HG02763 (cell line): ENCODE results near the gene FDPS.

Source experiments
- ATAC-seq: cut with Tn5 transposase; IDR thresholded peaks from one replicate; pipeline ENCODE4 v1.9.1; 2021; ENCODE audit warnings: mild to moderate bottlenecking, moderate library complexity; ENCODE audit not compliant: unreplicated experiment

Gene FDPS

GRCh38 chr1:155308493-155309422 lies at the start of gene FDPS:
Gene FDPS (plus strand): TSS chr1:155308866. CDS start chr1:155309790, 924 bp downstream.
- peak; percentile 97 for ATAC-seq

GRCh38 chr1:155260276-155260675 lies 48.4 kb upstream of the FDPS start:
- no peak for ATAC-seq

- no peak for ATAC-seq
Measured at GRCh38 chr1:155261493-155261851, 47.2 kb upstream of the FDPS start.

- ATAC-seq = peak; percentile 90
Measured at GRCh38 chr1:155261852-155262673, 46.6 kb upstream of the FDPS start, which contains the start of gene SCAMP3. Gene SCAMP3 (minus strand): TSS chr1:155262360. CDS start chr1:155262151, 209 bp downstream.

- ATAC-seq = no peak
Measured at GRCh38 chr1:155263067-155263466, 45.6 kb upstream of the FDPS start.

GRCh38 chr1:155266553-155266952 lies 42.1 kb upstream of the FDPS start:
- no peak for ATAC-seq

GRCh38 chr1:155267373-155267772 lies 41.3 kb upstream of the FDPS start:
- ATAC-seq = no peak

- no peak for ATAC-seq
Measured at GRCh38 chr1:155268630-155269029, 40.0 kb upstream of the FDPS start.

- ATAC-seq = no peak
Measured at GRCh38 chr1:155269381-155269780, 39.3 kb upstream of the FDPS start.

- peak; percentile 31 for ATAC-seq
Measured at GRCh38 chr1:155272466-155273342, 36.0 kb upstream of the FDPS start.

- ATAC-seq = peak; percentile 74
Measured at GRCh38 chr1:155273343-155274245, 35.1 kb upstream of the FDPS start, which contains the start of gene CLK2. Gene CLK2 (minus strand): TSS chr1:155273504. CDS start chr1:155270977, 2,527 bp downstream.

- peak; percentile 70 for ATAC-seq
Measured at GRCh38 chr1:155277070-155277901, 31.4 kb upstream of the FDPS start, which contains the start of gene HCN3. Gene HCN3 (plus strand): TSS chr1:155277463. CDS start chr1:155277591, 128 bp downstream.

GRCh38 chr1:155277902-155278688 lies 30.6 kb upstream of the FDPS start:
- no peak for ATAC-seq

- ATAC-seq = no peak
Measured at GRCh38 chr1:155278689-155279160, 29.9 kb upstream of the FDPS start.

GRCh38 chr1:155279268-155279667 lies 29.4 kb upstream of the FDPS start:
- no peak for ATAC-seq

GRCh38 chr1:155282488-155283091 lies 26.1 kb upstream of the FDPS start:
- no peak for ATAC-seq

GRCh38 chr1:155284476-155284875 lies 24.2 kb upstream of the FDPS start:
- ATAC-seq = no peak
